CD4-positive, alpha-beta T cell treated with Interleukin-17A for 1 hour (primary cell): ENCODE data around the gene COPZ2.
"Not testable (repeated sequence)": the region's sequence is repeated elsewhere in the genome, so short reads cannot be mapped to it uniquely, and the experiment has no call there.

Source experiments
- DNase-seq: peaks from one replicate; pipeline ENCODE4 v3.0.0-alpha.2; 2020

COPZ2 gene

DNA sequence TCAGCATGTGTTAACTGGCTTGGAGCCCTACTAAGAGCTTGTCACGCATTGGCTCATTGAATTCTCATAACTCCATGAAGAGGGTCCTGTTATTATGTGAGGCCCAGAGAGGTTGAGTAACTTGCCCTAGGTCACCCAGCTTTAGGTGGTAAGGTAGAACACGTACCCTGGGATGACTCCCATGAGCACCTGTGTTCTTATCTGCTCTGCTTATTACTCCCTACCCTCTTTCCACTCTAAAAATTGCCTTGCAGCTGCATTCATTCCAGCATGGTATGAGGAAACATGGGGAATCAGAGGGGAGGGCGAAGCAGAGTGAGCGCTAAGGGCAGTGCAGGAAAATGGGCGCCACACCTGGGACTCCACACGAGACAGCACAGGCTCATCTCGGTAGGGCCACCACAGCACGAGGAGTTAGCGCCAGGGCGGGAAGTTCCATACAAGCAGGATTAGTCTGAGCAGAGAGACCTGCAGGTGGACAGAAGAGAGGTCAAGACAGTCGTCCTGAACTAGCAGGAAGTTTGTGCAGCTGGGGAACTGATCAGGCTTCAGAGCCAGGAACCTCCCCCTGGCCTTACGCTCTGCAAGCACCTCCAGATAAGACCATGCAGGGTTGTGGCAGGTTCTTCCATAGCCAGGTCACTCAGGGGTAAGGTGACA is 10.1 kb downstream of the COPZ2 start:
- no peak for DNase-seq

DNA sequence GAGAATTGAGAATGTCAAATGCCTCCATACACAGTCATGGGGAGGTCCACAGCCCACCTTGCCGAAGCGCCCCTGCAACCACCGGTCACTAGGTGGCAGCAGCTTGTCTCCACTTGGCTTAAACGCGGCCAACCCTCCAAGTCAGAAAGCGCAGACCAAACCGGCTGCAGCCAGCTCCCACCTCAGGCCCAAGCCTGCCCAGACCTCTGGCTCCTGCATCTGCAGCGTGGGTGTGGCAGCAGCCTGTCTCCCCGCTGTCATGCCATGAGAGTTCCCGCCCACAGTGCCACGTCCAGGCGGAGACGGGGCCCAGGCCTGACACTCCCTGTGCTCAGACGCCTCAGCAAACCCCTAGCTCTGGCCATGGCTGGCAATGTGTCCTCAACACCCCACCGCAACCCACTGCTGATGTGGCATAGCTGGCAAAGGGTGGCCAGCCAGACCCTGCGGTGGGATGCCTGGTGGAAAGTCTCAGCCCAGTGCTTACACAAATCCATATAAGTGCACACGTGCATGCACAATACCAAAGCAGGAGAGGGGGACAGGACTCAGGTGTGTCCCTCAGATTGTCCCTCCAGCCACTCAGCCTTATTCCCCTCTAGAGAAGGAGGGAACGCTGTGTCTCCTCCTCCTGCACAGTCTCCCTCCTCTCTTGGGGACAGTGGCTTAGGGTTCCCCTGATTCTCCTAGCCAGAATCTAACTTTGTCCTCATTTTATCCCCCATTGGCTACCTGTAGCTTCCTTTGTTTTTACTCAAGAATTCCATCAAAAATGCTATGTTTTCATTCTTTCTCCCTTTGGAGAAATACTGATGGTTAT is 10.9 kb downstream of the COPZ2 start:
- peak; percentile 77 for DNase-seq

DNA sequence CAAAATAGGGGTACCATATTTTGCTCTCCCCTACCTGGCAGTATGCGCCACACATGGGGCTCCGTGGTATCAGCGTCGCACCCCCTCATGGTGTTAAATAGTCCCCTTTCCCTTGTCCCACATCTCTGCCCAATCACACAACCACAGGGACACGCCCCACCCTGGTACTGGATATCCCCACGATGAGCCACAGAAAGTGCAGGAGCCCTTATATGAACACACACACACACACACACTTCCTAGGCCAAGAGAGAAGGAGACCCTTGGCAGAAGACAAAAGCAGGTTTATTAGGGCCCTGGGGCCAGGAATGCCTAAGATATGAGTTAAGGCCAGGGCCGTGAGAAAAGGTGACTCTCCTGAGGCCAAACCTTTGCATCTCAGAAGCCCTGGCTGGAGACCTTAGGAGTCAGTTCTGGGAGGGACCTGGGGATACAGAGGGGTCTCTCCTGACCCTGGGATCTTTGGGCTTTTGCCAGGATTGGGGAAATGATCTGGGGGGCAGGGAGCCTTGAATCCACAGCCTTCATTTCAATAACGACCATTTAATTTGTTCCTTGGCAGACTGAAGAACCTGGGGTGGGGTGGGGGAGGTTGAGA is 11.6 kb downstream of the COPZ2 start:
- DNase-seq, result no peak

DNA sequence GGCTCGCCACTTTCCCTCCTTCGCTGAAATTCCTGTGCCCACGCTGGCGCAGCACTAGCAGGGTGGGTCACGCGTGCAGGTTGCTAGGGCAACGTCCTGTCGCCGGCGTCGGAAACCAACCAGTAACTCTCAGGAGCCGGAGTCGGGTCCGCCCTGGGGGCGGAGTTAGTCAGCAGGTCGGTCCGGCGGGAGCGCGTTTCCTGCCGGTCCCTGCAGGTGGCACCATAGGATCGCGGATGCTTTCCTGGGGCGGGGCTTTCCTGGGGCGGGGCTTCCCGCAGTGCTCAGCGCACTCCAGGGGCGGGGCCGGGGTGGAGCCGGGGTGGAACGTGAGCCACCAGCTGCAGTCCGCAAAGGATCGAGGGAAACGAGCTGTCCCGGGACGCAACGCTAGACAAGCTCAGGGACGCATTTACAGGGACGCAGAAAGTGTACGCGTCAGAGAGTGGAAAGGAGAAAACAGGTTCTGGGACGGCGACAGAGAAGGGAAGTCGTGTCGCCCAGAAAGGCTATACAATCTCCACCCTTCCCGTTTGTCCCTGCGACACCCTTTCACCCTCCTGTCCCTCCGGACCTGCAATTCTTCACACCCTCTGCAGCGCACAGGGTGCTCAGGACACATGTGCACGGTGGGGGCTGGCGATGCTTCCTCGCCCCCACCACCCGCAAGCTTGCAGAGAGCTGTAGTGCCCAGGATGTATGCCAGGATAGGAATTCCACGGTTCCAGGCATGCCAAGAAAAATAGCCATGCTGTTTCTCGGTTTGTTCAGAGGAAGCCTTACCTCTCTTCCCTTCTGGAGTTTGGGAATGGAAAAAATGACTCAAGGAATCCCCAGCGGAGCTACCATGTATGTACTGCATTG is 12.3 kb downstream of the COPZ2 start:
- peak; percentile 97 for DNase-seq

DNA sequence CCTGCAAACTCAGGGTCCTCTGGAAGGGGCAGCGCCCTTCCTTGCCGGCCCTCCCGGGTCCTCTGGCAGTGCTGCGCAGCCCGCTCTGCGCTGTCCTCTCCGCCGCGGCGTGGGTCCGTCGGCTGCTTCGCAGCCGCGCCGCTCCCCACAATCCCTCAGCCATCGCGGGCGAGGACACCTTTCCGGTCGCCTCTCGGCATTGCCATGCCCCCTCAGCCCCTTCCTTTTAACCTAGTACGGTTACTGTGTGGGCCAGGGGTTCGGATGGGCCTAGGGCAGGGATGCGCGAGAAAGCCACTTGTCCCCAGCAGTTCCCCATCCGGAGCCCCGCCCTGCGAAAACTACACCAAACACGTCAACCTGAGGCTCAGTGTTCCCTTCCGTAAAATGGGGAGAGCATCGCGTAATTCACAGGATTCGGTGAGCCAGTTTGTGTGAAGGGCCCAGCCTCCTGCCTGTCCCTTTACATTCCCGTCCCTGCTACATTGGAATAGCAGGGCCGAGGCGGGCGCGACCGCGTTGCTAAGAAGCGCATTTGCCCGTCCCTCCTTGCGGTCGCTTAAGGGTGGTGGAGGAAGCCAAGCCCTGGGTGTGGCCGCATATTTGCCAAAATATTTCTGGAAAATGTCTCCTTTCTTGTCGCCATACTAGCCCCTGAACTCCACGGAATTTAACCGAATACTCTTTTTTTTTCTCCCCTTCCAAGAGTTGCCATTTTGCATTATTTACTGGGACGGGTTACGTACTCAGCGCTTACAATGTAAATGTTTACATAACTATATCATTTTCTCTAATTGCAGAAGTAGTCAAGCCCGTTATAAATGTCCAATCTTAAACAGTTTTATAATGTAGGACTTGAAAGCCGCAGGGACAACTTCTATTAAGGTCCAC is 13.2 kb downstream of the COPZ2 start:
- DNase-seq, result peak; percentile 58

DNA sequence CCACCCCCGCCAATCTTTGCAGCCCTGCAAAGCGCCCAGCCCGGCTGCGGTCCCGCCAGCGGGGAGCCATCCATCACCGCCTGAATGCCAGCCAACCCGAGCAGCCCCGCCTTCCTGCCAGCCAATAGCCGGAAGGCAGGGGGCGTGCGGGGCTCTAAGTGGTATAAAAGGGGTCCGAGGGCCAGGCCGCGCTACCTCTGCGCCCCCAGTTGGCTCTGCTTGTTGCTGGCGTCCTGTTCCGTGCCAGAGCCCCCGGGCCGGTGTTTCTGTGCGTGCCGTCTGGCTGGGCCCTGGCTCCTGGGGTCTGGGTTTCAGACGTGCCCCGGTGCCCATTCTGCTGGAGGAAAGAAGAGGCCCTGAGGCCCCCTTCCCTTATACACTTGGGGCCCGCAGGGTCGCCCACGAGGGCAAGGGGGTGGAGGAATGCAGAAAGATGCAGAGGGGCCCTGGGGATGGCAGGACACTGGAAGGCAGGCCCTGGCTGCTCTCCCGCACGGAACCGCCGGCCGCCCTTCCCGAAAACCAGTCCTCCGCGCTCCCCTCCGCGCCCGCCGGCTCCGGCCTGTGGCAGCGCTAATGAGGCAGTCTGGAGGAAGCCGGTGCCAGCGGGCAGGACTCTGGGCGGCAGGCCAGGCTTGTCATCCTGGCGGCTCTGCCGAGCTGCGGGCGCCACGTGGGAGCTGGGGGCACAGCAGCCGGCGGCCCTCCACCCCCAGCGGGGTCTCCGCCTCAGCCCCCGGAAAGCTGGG is 14.0 kb downstream of the COPZ2 start:
- DNase-seq, result peak; percentile 45

DNA sequence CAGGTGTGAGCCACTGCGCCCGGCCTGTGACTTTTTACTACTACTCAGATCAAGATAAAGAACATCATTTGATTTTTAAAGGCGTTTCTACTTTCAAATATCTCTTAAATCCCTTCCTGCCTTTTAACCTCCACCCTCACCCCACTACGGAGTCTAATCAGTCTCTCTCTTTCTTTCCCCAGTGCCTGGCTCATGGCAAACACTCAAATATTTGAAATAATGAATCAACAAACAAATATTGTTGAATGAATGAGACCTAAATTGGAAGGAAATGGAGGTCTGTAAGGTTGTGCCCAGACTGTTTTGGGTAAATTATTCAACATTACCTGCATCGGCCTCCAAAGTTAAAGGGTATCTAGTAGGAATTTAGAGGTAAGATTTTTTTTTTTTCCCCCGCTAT is 14.7 kb downstream of the COPZ2 start:
- DNase-seq, result no peak

DNA sequence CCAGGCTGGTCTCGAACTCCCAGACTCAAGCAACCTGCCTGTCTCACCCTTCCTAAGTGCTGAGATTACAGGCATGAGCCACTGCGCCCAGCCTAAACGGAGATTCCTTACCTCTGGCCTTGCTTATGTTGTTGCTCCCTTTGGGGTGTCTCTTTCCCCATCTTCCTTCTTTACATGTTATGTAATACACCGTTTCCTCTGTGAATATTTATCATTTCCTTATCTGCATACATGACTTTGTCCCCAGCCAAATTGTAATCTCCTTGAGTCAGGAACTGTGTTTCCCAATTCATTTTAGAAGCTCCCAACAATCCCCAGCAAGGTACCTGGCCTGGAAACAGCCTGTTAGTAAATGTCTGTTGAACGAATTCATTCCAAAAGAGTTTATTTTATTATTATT is 15.7 kb downstream of the COPZ2 start:
- DNase-seq, result no peak

DNA sequence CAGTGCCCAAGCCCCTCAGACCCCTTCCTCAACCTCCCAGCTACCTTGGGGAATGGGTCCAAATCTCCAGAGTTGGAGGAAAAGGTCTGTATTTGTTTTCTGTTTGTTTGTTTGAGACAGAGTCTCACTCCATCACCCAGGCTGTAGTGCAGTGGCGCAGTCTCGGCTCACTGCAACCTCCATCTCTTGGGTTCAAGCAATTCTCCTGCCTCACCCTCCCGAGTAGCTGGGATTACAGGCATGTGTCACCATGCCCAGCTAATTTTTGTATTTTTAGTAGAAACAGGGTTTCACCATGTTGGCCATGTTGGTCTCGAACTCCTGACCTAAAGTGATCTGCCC is 19.8 kb downstream of the COPZ2 start:
- not testable (repeated sequence) for DNase-seq

DNA sequence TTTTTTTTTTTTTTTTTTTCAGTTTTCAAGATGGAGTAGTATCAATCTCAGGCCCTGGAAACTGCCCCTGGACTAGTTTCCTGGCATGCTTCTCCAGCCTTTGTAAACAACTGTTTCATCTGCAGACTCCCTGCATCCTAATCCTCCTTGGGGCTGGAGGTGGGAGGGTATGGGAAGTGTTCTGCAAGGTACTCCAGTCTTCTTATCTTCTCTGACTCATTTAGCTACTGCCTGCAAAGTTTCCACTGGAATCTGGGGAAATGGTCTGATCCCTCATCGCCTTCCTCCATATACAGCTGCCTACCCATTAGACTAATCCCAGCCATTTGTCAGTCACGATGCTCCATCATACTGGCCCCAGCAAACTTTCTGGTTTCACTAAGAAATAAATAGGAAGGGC is 21.5 kb downstream of the COPZ2 start:
- DNase-seq, result no peak

DNA sequence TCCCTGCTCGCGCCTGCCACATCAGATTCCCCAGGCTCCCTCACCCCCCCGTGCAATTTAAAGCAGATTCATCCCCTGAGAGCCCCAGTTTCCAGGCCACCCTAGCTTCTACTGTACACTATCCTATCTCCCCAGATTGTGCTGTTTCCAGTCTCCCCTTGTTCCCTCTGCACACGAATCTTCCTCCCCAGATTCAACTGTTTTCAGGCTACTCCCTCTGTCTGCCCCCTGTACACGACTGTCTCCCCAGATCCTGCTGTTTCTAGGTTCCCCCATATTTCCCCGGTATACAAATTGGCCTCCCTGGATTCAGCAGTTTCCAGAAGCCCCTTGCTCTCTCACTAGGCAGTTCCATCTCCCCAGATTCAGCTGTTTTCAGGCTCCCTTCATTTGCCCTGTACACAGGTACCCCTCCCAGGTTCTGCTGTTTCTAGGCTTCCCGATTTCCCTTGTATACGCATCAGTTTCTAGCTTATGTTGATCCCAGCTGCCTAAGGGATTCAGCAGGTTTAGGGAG is 22.9 kb downstream of the COPZ2 start:
- no peak for DNase-seq

DNA sequence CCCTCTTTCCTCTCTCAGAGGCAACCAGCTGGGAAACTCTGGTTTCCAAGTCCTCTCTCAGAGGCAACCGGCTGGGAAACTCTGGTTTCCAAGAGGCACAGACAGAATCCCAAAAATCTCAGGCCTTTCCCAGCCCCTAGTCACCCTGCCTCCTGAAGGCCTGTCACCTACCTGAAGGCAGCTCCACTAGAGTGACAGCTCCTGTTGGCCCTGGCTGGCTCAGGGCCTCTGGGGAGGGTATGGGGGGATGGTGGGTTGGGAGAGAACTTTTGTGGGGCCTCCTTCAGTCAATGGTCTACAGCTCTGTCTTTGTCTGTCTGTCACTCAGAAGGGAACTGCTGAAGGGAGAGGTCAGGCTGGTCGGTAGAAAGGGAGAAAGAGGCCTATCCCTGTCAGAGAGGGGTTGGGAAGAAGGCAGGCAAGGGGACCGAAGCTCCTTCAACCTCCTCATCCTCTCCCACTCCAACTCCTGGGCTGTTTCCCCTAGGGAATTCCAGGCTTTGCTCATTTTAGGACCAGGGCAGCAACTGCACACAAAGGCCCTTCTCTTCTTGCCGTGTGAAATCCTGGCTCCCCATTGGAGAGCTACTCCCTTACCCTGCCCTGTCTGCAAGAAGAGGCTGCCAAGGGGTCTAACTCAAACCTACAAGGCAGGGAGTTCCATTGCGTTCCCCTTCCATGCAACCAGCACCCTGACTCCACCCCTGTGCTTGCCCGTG is 23.6 kb downstream of the COPZ2 start:
- DNase-seq, result no peak

DNA sequence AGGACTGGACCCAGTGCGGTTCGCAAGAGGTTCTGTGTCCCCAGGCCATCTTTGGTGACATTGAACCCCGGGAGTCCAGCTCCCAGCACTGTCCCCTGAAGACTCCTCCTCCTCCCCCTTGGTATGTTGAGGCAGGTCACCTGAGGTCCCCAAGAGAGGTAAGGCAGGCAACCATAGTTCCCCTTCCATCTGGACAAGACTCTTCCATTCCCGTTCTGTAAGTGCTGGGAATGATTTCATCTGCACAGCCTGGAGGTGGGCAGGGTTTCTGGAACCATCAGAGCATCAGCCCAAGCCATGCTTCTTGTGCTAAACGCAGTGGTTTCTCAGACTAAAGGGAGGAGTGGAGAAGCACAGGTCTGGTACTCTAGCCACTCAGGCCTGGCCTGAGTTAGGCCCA is 24.9 kb downstream of the COPZ2 start:
- DNase-seq, result no peak

DNA sequence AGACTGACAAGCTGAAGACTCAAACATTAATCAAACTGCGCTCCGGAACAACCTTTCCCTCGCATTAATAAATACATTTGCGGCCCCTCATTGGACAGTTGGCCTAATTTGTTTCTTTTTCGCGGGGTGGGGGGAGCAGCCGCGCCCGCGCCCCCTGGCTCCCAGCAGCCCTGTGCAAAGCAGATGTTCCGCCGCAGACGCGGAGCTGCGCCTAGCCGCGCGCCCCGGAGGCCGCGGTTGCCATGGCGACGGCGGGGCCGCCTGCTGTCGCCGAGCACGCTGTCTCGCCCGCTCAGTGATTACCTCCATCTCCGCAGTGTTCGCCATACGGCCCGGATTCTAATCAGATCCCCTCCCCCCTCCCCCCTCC is 25.5 kb downstream of the COPZ2 start:
- DNase-seq, result peak; percentile 68

DNA sequence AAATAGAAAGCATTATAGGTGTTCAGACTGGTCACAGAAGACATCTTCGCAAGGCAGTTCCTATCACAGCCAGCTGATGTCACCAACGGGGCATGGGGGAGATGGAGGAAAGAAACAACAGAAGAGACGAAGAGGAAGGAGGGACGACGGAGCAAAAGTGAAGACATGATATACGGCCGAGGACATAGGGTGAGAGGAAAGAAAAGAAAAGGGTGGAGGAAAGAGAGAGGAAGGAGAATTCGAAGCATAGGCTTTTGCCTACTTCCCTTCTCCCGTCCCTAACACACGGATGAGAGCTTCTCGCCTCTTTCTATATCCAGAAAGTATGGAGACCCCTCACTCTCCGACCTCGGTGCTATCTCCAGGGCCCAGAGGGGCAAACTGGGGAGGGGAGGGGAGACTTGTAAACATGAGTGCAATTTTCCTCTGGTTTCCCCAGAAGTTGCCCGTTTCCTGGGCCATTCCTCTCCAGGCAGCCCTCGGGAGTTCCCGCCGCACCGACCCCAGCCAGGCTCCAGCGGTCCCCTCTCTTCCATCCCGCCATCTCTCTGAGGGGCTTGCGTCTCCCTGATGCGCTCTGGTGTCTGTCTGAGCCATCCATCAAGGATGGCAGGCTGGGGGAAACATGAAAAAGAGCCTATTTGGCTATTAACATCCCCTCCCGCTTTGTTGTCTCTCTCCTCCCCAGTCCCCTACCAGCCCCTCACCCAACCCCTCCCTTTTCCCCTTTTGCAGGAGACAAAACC is 26.0 kb downstream of the COPZ2 start:
- peak; percentile 61 for DNase-seq

DNA sequence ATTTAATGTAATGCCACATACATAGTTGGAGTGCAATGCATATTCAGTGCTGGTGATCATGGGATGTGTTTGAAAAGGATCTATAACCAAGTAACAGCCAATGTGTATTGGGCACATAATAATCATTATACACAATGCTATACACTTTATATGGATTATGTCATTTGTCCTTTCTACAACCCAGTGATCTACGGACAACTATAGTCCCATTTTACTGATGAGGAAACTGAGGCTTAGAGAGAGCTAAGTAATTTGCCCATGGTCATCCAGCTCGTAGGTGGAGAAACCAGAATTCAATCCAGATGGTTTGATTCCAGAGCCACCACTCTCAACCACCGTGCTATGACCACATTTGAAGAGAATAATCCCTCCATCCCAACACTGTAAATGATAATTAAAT is 27.4 kb downstream of the COPZ2 start:
- DNase-seq, result no peak

DNA sequence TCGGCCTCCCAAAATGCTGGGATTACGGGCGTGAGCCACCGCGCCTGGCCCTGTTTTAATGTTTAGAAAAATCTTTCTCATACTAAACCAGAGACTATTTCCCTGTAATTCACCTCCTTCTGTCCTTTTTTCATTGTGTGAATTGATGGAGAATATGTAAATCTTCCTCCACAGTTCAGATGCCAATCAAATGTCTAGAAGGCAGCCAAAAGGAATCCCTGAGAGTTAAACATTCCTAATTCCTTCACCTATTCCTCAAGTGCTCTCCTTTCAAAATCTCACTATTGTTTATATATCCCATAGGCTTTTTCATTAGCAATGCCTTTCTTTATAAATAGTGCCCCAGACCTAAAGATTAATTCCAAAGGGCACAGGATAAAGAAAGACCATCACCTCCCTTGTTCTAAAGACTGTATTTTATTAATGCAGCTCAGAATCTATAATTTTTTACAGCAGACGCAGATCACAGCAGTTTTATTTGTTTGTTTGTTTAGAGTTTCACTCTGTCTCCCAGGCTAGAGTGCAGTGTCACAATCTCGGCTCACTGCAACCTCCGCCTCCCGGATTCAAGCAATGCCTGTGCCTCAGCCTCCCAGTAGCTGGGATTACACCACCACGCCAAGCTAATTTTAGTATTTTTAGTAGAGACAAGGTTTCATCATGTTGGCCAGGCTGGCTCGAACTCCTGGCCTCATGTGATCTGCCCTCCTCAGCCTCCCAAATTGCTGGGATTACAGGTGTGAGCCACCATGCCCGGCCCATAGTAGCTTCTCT is 30.5 kb downstream of the COPZ2 start:
- DNase-seq, result no peak

DNA sequence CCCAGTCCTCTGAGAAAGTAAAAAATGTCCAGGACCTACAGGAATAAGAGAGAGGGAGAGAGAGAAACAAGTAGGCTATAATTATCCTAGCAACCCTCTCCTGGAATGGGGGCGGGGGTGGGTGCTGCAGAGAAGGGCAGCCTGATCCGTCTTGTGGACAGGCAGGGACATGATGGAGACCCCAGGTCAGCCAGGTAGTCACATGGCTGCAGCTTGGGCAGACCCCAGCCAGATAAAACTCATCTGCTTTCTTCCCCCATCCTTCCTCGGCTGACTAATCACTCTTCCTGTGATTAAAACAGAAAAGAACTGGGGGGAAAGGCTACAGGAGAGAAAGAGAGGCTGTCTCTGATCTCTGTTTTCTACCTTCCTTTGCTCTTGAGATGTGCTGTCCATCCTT is 32.6 kb downstream of the COPZ2 start:
- DNase-seq, result no peak
